Psoas muscle (tissue), 8 donors: ENCODE data around the gene TLE3. TPM values are rescaled to one million over a fixed set of nuclear protein-coding genes. Genes with fewer than 3 reads are reported as not detected.

Source experiments
- ATAC-seq, 4 donors: fragments of 200-7000 bp; cut with Tn5 transposase; one replicate each; pipeline ENCODE4 v1.9.1; 2020; ENCODE audit warnings: moderate library complexity in 3 of 4, mild to moderate bottlenecking in 2 of 4
- DNase-seq, 2 donors: peaks; one replicate each; pipeline ENCODE4 v3.0.0-alpha.2; 2020
- H3K27ac ChIP-seq: fragments of 200-600 bp; one replicate; pipeline ENCODE4 v1.8.0; 2022
- H3K27me3 ChIP-seq, 3 donors: fragments of 200-600 bp in 1 of 3; one replicate each; pipeline versions ENCODE4 v1.6.1 to v1.8.0; 2013 to 2022; ENCODE audit warnings: low read length in 2 of 3, mild to moderate bottlenecking in 2 of 3, moderate library complexity in 1 of 3; ENCODE audit not compliant: insufficient read depth in 3 of 3
- H3K36me3 ChIP-seq, 2 donors: fragments of 200-600 bp in 1 of 2; one replicate each; pipeline versions ENCODE4 v1.6.1 to v1.8.0; 2013 to 2022; ENCODE audit warnings: low read depth in 1 of 2, mild to moderate bottlenecking in 1 of 2, moderate library complexity in 1 of 2; ENCODE audit not compliant: insufficient read depth in 1 of 2
- H3K4me1 ChIP-seq: fragments of 200-600 bp; one replicate; pipeline ENCODE4 v1.8.0; 2022
- H3K4me3 ChIP-seq: fragments of 200-600 bp; one replicate; pipeline ENCODE4 v1.8.0; 2022; ENCODE audit warnings: mild to moderate bottlenecking
- H3K9me3 ChIP-seq: fragments of 200-600 bp; one replicate; pipeline ENCODE4 v1.8.0; 2022
- WGBS, 3 donors: extraction: QIAGEN DNeasy Blood & Tissue Kit; methylation state at CpG; one replicate each; pipeline versions ENCODE4 v1.1.6 to v1.1.7; 2013; 5-methylcytosine and 5-hydroxymethylcytosine counted together
- intact Hi-C, 2 donors: fragments of 100-400 bp; cut with DNase I; formaldehyde crosslinking; loops; one replicate each; pipeline versions ENCODE4 v1.11.0 to v1.14.2; 2022
- polyA plus RNA-seq, 3 donors: library from polyadenylated mRNA; stranded (reverse); fragments of 200-250 nt; gene quantifications; one replicate each; pipeline ENCODE4 v1.2.3, GENCODE V29; 2013
- total RNA-seq, 4 donors: library from RNA; stranded (reverse); fragmentation: NEBNext Ultra II Directional in 2 of 4; extraction: Animal tissue kit (Norgen Biotek cat#: 25700) in 2 of 4; gene quantifications; one replicate each; pipeline versions ENCODE4 v1.2.1 to v1.2.4, GENCODE V29; 2021 to 2023
- TF ChIP-seq, protein P1 (sequence below): fragments of 200-600 bp; IDR thresholded peaks from one replicate; pipeline ENCODE4 v1.8.0; 2022; ENCODE audit warnings: antibody characterized with exemption
- donor health status: healthy with polysubstance abuse.
- donor health status: DM: no; HTN: no; CAD: no; lungs with moderate emphysema.
- donor health status: Bipolar disorder and iron deficiency.
- donor health status: healthy.
- donor health status: DM: yes; HTN: yes; CAD: no.
- donor health status: DM: no; HTN: no; CAD: no.
- donor health status: DM: no; HTN: no; CAD: no.
- donor health status: DM: yes; HTN: yes; CAD: no.

Gene TLE3
- total and polyA plus RNA-seq, 7 donors = 4.3 to 59.9 (median 10.8) TPM

DNA sequence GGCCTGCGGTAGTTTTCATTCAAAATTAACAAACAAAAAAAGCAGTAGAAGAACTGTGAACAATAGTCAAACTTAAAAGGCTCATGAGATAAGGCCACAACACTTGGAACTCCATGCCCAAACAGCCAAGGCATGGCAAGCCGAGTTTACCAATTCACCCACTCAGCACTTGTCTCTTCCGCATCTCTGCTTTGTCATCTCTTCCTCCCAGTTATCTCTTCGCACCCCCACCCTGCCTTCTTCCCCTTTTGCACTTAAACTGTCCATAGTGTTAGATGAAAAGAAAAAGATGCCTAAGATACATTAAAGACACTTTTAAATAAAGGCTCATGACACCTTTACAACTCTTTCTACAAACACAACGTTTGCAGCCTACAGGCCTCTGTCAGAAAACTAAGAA is 11.1 kb downstream of the TLE3 start:
- Histone ChIP-seq H3K27me3 (no peaks in the 10 kb centered on the region), H3K4me1 (peaks cover 28% of the 10 kb centered on the region), H3K4me3 (no peak overlapping the region), H3K27ac (no peak overlapping the region), H3K9me3 (no peaks in the 10 kb centered on the region), H3K36me3 (peaks cover 0 to 34% of the 10 kb centered on the region in 2 donors)
- ATAC-seq = no peak
- TF ChIP-seq, protein P1, sequence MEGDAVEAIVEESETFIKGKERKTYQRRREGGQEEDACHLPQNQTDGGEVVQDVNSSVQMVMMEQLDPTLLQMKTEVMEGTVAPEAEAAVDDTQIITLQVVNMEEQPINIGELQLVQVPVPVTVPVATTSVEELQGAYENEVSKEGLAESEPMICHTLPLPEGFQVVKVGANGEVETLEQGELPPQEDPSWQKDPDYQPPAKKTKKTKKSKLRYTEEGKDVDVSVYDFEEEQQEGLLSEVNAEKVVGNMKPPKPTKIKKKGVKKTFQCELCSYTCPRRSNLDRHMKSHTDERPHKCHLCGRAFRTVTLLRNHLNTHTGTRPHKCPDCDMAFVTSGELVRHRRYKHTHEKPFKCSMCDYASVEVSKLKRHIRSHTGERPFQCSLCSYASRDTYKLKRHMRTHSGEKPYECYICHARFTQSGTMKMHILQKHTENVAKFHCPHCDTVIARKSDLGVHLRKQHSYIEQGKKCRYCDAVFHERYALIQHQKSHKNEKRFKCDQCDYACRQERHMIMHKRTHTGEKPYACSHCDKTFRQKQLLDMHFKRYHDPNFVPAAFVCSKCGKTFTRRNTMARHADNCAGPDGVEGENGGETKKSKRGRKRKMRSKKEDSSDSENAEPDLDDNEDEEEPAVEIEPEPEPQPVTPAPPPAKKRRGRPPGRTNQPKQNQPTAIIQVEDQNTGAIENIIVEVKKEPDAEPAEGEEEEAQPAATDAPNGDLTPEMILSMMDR = no peak
- no peak for DNase-seq
- WGBS, 3 donors = 80 to 83% (median 83%) methylated on average over 5 of the region's 5 CpGs
- intact Hi-C loops = loop anchor here in 1 of 2 donors (10.0 kb wide), 1 partner anchor 352 kb away; no protein-coding TSS in a partner anchor

DNA sequence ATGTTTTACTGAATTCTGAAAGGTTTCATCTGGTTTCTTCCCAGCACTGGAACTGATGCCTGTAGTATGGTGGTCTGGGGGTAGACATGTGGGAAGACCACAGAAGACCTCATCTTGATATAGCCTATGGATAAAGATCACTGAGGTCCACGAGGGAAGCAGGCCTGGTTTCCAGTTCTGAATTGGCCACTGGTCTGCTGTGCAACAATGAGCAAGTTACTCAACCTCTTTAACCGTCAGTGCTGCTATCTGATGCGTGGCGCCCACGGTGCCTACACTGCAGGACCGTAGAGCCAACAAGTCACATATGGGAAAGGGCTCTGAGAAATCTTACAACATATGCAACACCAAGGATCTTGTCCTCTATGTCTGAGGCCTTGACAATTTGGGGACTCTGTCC is 13.3 kb downstream of the TLE3 start:
- TF ChIP-seq, protein P1 = no peak
- no peaks in the 10 kb centered on the region for H3K27me3 ChIP-seq
- H3K27ac ChIP-seq = no peak overlapping the region
- WGBS, 3 donors = 91 to 95% (median 93%) methylated on average over 6 of the region's 6 CpGs
- intact Hi-C loops = loop anchor here in 1 of 2 donors (10.0 kb wide), 1 partner anchor 350 kb away; no protein-coding TSS in a partner anchor
- H3K36me3 ChIP-seq = peaks cover 0 to 39% of the 10 kb centered on the region in 2 donors
- H3K4me1 ChIP-seq = peaks cover 14% of the 10 kb centered on the region
- H3K4me3 ChIP-seq = no peak overlapping the region
- ATAC-seq (no peak), DNase-seq (no peak)
- no peaks in the 10 kb centered on the region for H3K9me3 ChIP-seq

- 97 to 100% (median 97%) methylated on average over 1 of the region's 1 CpG for WGBS, 3 donors
- DNase-seq (no peak), ATAC-seq (no peak)
- TF ChIP-seq, protein P1 = no peak
- H3K27me3 ChIP-seq = no peaks in the 10 kb centered on the region
- H3K4me3 ChIP-seq = no peak overlapping the region
- no peaks in the 10 kb centered on the region for H3K9me3 ChIP-seq
- H3K4me1 ChIP-seq = peaks cover 11% of the 10 kb centered on the region
- H3K36me3 ChIP-seq = peaks cover 0 to 39% of the 10 kb centered on the region in 2 donors
- H3K27ac ChIP-seq = no peak overlapping the region
- intact Hi-C loops = loop anchor here in 1 of 2 donors (10.0 kb wide), 1 partner anchor 349 kb away; no protein-coding TSS in a partner anchor
Observed at GRCh38 chr15:70083946-70084345, 13.8 kb downstream of the TLE3 start.

DNA sequence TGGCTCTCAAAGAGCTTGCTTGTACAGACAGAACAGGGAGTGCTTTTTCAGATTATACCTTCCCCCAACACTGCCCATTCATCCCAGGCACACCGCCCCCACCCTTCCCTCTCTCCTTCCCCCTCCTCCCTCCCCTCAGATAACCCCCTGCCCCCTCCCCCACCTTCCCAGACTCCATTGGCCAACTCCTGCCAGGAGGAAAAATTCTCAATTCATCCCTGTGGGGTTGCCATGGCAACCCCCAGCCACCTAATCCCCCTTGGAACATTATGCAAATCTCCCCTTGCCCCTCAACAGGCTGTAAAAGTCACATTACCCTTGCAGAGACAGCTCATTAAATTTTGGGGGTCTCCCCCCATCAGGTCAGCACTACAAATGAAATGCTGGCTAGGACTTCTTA is 14.3 kb downstream of the TLE3 start:
- 90 to 100% (median 92%) methylated on average over 1 of the region's 1 CpG for WGBS, 3 donors
- H3K27me3 ChIP-seq = no peaks in the 10 kb centered on the region
- no peak for DNase-seq
- peaks cover 8% of the 10 kb centered on the region for H3K4me1 ChIP-seq
- intact Hi-C loops = loop anchor here in 1 of 2 donors (10.0 kb wide), 1 partner anchor 349 kb away; no protein-coding TSS in a partner anchor
- peaks cover 0 to 39% of the 10 kb centered on the region in 2 donors for H3K36me3 ChIP-seq
- H3K27ac ChIP-seq = no peak overlapping the region
- H3K9me3 ChIP-seq = no peaks in the 10 kb centered on the region
- no peak for ATAC-seq
- no peak overlapping the region for H3K4me3 ChIP-seq
- TF ChIP-seq, protein P1 = no peak
